HG03457 (cell line): ENCODE data around the gene IL1RL2.

Source experiments
- ATAC-seq: cut with Tn5 transposase; IDR thresholded peaks from one replicate; pipeline ENCODE4 v1.9.1; 2021; ENCODE audit warnings: moderate number of reproducible peaks; ENCODE audit not compliant: unreplicated experiment

IL1RL2 gene

DNA sequence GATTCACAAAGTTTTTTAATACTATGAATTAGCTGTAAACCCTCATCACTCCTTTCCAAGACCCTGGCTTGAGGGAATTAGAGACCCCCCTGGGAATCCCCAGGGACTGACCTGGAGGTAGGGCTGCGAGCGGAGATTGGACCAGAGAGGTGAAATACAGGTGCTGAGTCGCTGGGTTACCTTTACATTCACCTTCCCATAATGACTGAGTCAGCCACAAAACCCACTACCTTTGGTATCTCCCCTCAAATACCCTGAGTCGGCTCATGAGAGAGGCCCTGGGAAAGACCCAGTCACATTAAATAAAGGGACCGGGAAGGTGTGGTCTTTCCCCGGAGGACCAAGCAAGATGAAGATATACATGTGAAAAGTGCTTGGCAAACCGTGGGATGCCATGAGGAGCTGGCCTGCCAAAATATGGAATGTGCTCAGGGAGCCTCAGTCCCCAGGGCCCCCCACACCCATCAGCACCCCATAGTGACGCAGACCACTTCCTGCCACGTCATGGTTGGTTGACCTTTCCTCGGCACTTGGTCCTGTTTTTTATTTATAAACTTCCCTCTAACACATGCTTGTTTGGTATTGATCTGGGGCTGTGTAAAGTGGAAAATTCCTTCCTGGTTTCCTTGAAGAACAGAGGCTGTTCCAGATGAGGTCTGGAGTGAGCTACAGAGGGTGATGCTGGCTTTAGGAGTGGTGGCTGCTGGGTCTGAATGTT lies 51.4 kb downstream of the IL1RL2 start:
- no peak for ATAC-seq

DNA sequence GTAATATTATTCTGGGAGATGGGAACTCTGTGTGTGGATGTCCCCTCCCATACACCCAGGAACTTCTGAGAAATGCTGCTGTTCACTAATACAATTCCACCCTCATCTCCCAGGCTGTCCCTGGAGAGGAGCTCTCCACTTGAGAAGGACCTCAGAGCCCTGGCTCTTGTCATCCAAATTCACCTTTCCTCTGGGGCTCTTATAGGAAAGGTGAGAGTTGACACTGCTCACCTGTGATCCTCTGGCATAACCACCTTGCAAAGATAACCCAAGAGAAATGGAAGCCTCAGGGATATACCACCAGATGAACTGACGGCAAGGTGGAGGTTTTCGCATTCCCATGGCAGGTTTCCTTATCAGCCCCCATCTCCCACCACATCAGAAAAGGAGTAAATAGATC lies 52.0 kb downstream of the IL1RL2 start:
- ATAC-seq = no peak

DNA sequence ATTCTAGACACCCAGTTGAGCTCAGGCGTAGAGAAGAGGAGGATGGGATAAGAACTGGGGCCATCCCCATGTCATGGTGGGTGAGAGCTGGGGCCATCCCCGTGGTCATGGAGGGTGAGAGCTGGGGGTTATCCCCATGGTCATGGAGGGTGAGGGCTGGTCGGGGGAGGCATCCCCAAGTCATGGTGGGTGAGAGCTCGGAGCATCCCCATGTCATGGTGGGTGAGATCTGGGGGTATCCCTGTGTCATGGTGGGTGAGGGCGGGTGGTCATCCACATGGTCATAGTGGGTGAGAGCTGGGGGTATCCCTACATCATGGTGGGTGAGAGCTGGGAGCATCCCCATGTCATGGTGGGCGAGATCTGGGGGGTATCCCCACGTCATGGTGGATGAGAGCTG lies 52.5 kb downstream of the IL1RL2 start:
- ATAC-seq = no peak

DNA sequence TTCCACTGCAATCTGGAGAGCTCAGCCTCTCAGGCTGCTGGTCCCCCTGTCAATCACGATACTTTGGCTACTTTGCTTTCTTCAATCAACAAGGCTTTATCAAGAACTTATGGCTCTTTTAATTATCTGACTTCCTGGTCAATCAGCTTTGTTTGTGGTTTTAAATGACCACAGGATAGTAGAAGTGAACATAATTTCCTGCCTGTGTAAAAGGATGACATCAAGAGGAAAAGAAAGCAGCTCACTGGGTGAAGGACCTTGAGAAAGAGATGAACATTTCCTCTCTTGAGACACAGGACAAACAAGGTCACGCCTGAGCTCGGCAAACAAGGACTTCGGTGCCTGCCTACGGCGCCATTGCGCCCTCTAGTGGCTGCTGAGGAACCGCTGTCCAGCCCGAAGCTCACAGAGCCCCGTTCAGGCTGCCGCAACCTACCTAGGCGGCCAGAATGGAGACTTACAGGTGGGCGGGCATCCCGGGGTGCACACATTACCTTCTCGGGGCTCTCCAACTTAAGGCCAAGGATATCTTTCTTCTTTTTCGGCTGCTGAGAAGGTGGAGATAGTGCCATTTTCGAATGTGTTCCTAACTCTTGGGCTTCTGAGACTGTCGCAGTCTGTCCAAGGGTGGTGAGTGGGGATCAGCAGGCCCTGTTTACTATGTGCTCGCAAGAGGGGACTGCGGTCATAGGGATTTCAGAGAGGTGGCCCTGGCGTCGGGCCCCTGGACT lies 54.0 kb downstream of the IL1RL2 start:
- ATAC-seq = peak; percentile 76

DNA sequence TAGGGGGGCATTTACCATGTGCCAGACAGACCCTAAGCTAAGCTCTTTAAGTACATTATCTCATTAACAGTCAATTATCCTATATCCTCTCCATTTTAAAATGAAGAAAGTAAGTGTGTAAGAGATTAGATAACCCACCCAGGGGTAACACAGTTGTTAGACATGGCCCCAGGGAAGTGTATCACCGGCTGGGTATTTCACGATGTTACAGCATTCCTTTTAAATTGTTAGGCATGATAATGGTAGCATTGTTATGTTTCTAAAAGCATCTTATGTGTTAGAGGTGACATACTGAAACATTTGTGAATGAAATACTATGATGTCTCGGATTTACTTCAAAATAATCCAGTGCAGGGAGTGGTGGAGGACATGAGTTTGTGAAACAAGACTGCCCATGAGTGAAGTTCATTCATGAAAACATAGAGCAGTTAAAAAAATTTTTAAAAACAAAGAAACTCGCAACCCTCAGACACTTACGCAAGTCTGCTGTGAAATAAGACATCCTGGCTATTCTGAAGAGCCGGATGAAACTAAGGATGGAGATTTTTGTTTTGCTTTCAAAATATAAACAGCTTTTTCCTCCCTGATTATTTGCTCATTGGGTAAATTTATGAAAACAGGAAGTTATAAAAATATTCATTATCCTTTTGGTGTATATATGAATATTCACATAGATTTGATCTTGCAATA lies 54.9 kb downstream of the IL1RL2 start:
- ATAC-seq = no peak

DNA sequence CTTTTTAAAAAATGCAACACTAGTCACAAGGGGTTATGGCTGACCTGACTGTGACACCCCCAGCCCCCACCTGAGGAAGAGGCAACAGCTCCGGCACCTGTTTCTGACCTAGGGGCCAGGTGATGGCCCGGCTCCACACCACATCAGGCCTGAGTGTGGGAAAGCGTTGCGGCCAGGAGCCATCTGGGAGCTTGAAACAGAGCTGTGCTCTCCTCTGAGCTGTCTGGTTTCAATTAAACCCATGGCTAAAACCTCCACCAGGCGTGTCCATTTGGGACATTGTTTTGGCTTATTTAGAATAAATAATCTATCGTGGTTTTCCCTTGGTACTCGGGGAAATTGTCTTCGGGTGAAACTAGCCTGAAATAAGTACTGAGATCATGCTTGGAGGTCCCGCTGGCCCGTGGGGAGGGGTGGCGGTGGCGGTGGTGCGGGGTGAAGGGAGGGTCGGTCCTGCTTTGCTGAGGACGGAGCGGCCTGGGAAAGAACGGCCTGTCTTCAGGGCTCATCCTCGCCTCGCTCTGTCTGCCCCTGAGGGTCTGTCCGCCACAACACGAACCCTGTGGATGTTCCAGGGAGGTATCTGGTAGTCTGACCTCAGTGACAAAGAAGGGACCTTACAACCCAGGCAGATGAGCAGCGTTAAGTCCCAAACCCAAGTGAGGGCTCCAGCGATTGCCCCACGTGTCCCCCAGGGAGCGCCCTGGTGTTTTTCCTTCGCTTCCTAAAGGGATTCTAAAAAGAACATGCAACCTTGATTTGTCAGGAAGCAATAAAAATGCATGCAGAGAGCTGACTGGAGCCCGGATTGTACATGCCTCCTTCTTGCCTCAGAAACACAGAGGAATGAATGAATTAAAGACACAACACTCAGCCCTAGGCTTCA lies 58.7 kb downstream of the IL1RL2 start:
- ATAC-seq = no peak

DNA sequence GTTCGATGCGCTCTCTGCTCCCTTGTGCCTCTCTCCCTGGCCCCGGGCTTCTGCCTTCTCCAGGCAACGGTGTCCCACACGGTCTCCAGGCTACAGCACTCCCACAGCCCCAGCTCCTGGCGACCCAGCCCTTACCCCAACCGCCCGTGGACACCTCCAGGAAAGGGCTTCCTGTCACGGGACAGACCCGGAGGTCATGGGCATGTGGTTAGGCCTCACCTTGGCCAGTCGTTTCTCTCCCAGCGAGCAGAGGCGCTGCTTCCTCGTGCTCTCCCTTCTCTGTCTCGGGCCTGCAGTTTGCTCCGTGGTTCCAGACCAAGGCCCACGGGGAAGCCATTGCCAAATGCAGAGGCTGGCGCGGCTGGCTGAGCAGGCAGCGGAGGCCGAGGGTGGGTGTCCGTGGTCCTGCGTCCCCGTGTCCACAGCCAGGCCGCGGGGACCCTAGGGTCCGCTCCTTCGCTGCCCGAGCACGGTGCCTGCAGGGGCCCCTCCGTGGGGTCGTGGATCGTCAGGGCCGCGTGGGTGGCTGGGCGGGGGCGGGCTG lies 63.5 kb downstream of the IL1RL2 start:
- no peak for ATAC-seq

DNA sequence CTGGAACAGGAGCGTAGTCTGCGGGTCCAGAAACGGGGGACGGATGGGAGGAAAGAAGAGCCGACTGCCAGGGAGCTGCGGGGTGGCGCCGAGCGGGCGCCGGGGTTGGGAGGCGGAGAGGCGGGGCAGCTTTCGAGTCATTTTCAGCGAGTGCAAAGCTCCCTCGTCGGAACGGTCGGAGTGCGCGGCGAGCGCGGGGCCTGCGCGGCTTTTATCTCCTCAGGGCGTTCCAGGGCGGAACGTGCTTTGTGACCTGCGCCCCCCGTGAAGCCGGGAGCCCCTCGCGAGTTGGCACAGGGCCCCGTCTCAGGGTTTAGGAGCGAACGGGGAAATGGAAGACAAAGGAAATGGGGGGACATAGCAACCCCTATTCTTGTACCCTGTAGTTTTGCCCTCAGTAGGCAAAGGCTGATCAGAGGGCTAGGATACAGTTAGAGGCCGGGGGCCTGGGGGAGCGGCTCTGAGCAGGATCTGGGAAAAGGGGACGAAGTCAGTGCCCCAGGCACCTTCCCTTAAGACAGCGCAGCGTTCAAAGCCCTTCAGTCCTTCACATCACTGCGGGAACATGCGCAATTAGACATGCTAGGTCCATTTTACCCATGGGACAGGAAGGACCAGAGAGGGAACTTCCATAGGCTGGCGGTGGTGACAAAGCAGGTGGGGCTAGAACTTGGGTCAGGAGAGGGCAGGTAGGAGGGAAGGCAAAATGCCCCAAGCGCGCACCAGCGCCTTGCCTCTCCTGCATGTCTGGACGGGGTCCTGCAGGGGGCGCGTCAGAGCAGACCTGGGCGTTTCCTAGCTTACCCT lies 64.4 kb downstream of the IL1RL2 start:
- no peak for ATAC-seq

DNA sequence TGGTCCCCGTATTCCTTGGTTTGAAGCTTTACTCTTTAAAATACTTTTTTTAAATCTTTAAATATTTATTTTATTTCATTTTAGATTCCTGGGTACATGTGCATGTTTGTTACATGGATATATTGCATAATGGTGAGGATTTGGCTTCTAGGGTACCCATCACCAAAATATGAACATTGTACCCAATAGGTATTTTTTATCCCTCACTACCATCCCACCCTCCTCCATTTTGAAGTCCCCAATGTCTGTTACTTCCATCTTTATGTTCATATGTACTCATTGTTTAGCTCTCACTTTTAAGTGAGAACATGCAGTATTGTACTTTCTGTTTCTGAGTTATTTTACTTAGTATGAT lies 65.0 kb downstream of the IL1RL2 start:
- no peak for ATAC-seq

DNA sequence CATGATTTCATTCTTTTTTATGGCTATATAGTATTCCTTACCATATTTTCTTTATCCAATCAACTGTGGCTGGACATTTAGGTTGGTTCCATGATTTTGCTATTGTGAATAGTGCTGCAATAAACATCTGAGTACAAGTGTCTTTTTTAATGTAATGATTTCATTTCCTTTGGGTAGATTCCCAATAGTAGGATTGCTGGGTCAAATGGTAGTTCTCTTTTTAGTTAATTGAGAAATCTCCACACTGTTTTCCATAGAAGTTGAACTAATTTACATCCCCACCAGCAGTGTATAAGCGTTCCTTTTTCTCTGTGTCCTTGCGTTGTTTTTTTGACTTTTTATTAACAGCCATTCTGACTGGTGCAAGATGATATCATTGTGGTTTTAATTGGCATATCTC lies 65.4 kb downstream of the IL1RL2 start:
- ATAC-seq = no peak

DNA sequence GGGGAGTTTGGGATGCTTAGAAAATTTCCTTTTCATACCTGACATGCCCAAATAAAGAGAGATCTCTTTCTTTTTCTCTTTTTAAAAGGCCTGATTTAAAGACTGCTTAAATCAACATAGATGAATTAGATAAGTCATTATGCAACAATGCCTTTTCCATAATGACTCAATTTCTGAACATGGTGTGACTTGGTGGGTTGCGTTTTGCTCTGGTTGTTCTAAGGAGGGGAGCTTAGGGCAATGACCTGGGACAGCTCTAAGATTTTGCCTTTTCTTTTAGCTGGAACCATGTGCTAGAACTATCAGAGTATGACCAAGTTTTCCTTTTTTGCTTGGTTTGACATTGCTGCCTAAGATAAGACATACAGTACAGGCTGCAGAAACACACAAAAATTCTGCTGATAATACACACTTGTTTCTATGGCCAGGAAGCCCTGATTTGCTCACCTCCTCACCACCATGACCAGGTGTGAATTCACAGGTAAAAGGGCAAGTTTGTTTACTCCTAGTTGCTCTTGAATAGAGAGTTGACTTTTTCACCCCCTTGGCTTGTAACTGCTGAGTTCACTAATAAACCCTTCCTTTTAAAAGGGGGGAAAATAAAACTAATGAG lies 66.4 kb downstream of the IL1RL2 start:
- no peak for ATAC-seq

DNA sequence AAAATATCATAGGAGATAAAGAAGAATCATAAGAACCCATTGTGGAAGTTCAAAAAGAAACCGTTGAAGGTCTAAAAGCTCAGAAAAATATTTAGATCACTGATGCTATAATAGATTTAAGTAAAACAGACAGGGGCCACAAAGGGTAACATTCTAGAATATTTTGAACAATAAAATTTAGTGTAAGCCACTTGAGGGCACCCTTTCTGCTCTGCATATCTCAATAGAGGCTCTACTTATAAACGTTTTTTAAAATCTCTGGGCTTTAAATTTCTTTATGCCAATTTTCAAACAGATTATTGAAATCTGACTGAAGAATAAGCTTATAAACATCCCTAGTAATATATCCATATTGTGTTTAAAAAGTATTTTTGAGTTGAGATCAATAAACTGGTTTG lies 66.9 kb downstream of the IL1RL2 start:
- ATAC-seq = no peak

DNA sequence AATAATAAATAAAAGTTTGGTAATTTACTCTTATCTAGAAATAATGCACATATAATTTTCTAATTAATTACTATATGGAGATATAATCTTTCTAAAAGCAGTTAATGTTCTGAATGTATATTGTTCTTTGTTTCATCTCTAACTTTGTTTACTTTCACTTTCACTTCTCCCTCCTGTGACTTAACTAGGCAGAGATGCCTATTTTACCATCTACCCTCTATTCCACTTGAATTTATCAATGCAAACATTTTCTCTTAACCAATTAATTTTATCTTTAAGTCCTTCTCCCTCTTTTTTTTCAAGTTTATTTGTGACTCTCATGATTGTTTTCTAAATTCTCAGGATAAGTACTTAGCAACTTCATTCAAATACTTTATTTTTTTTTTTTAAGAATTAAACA lies 69.5 kb downstream of the IL1RL2 start:
- ATAC-seq = no peak

DNA sequence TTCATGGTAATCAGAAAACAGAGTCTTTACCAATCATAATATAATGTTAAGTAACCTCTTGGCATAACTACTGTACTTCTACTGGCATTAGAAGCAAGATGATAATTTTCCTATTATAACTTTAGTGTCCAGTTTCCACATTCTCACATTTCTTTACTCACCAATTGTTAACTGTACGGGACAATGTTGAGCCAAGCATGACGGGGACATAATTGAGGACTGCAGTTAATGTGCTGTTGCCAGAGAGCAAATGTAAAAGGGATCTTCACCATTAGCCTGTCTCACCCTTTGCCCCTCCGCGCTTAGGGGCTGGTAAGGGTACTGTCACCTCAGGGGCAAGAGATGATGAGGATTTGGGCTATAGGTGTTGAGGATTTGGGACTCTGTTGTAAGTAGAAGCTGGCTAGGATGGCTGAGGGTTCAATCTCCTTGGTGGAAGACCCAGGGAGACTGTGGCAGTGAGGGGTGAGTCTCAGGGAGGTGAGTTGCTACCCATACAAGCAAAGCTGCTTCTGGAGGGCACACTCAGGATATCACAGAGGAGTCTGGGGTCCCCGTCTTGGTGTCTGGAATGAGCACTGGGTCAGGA lies 70.1 kb downstream of the IL1RL2 start:
- no peak for ATAC-seq

DNA sequence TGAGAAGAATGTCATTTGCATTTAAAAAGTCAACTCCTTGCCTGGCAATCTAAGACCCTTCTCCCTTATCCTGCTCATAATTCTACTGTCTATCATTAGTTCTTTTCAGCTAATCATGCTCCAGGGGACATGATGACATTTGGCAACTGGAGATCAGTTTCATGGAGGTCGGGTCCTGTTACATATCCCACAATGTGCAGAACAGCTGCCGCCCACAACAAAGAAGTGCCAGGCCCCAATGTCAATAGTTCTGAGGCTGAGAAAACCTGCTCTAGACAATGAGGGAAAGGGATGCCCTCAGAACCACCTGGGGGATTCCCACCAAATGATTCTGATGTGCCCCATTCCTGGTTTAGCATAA lies 71.2 kb downstream of the IL1RL2 start:
- no peak for ATAC-seq

DNA sequence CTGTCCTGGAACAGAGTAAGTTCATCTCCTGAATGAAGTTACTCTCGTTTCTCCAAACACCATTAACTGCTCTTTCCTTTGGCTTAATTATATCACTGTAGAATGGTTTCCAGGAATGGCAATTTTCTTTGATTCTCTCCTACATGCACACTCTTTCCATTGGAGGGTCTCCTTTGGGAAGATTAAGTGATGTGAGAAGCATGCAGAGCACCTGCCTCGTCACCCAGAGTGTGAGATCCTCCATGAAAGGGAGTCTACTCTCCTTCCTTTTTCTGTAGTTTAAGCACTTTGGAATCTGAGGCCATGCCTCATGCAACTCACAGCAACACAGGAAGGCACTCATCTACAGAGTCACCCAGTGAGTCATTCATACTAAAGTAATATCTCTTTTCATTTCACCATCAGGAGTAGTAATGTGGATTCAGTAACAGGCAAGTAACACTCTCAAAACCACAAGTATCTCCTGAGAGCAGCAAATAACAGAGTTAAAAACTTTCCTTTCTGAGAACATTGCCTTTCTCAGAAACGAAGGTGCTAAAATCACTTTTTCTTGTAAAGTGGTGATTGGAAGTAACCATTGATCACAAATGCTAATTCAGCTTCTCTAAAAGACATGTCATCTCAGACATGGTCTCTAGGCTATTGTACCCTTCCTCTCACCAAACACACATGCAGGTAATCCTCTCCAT lies 71.7 kb downstream of the IL1RL2 start:
- ATAC-seq = no peak

DNA sequence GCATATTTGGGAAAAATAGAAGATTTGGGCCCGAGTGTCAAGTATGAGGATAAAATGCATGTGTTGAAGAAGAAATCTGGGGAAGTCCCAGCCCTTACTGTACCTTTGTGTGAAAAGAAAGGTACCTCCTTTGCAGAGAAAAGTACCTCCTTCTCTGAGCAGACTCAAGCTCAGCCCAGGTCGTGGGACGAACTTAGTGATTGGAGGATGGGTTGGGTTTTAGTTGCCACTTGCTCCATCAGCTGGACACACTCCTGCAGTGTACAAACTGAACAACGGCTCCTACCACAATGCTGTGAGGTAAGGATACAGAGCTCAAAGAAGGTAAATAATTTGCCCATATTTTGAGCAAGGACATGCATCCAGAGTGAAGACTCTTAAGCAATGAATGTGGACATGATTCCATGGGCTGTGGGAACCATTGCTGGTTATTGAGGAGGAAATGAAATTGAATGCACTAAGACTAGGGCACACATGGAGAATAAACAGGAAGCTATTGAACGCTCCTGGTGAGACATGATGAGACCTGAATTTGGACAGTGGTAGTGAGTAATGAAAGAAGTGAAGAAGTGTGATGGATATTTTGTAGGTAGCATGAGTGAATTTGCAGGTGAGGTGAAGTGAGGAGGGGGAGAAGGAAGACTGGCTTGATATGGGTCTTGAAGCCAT lies 74.8 kb downstream of the IL1RL2 start:
- no peak for ATAC-seq
